AG08395 (cell line): ENCODE data around the gene MOB1A.
"Not testable (repeated sequence)": the region's sequence is repeated elsewhere in the genome, so short reads cannot be mapped to it uniquely, and the experiment has no call there.

Experiments used
- DNase-seq: peaks from one replicate; pipeline ENCODE4 v3.0.0; 2012; ENCODE audit warnings: mixed read lengths, low spot score

Gene MOB1A

GRCh38 chr2:74148457-74149246, 30.0 kb downstream of the MOB1A start:
- DNase-seq: no peak

- peak; percentile 96 for DNase-seq
Measured at GRCh38 chr2:74147727-74148456, 30.8 kb downstream of the MOB1A start, which contains the start of gene BOLA3. Gene BOLA3, minus strand, starts transcription at chr2:74147912. Its CDS starts 38 bp downstream, at chr2:74147874.

GRCh38 chr2:74146929-74147726, 31.6 kb downstream of the MOB1A start:
- peak; percentile 48 for DNase-seq

GRCh38 chr2:74142340-74142739, 36.3 kb downstream of the MOB1A start:
- DNase-seq: no peak

- DNase-seq: no peak
Measured at GRCh38 chr2:74138600-74139323, 39.9 kb downstream of the MOB1A start.

GRCh38 chr2:74137651-74138599, 40.8 kb downstream of the MOB1A start:
- no peak for DNase-seq

GRCh38 chr2:74131901-74132300, 46.8 kb downstream of the MOB1A start:
- DNase-seq: no peak

- no peak for DNase-seq
Measured at GRCh38 chr2:74130211-74130995, 48.3 kb downstream of the MOB1A start.

- DNase-seq: no peak
Measured at GRCh38 chr2:74128206-74128605, 50.5 kb downstream of the MOB1A start.

- not testable (repeated sequence) for DNase-seq
Measured at GRCh38 chr2:74123955-74124354, 54.7 kb downstream of the MOB1A start.

- DNase-seq: not testable (repeated sequence)
Measured at GRCh38 chr2:74121846-74122245, 56.8 kb downstream of the MOB1A start.

- DNase-seq: peak; percentile 91
Measured at GRCh38 chr2:74119912-74120825, 58.5 kb downstream of the MOB1A start.

- no peak for DNase-seq
Measured at GRCh38 chr2:74119339-74119738, 59.3 kb downstream of the MOB1A start.

- no peak for DNase-seq
Measured at GRCh38 chr2:74111380-74111779, 67.3 kb downstream of the MOB1A start.

- DNase-seq: no peak
Measured at GRCh38 chr2:74110537-74110936, 68.1 kb downstream of the MOB1A start.

- DNase-seq: no peak
Measured at GRCh38 chr2:74109551-74109950, 69.1 kb downstream of the MOB1A start.

- DNase-seq: no peak
Measured at GRCh38 chr2:74107071-74107470, 71.6 kb downstream of the MOB1A start.

GRCh38 chr2:74105413-74105812, 73.3 kb downstream of the MOB1A start:
- no peak for DNase-seq

GRCh38 chr2:74104839-74105238, 73.8 kb downstream of the MOB1A start:
- no peak for DNase-seq
